ENCODE data around the gene CYP2U1. TPM values are rescaled to one million over a fixed set of nuclear protein-coding genes. Genes with fewer than 3 reads are reported as not detected.

The CYP2U1 gene
- total and polyA plus RNA-seq, 2 of the 8 experiments (the other 6 are each of a cell fraction or from before 2014, with no cell fraction given), result 3.1 to 5.0 TPM

DNA sequence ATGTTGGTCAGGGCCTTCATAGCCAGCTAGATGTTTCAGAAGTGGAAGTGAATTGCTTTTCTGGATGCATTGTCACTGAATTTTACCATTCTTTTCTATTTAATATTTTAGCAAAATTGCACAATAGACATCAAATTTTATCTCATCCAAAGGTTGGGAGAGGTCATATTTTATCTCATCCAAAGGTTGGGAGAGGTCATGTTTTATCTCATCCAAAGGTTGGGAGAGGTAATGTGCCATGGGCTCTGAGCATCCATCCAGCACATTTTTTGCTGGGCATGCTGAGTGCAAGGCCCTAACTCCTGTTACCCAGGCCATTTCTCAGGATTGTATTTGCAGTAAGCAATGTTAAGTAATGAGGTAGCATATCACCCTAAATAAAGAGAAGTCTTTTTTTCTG lies 14.7 kb upstream of the CYP2U1 start:
- H3K56ac ChIP-seq (replicated peaks; ENCODE audit: insufficient read length, low read depth, low read length), result no peak overlapping the region
- H3K4ac ChIP-seq (replicated peaks; ENCODE audit: insufficient read length, low read depth, low read length), result no peak overlapping the region
- H3K4me2 ChIP-seq (ENCODE audit: insufficient read depth in 1 of 2, low read depth in 2 of 2, low read length in 2 of 2), result no peak overlapping the region
- no peaks in the 10 kb centered on the region for H3K27me3 ChIP-seq (replicated peaks in 1 of 4; ENCODE audit: control insufficient read depth in 3 of 4, extremely low read depth in 1 of 4, insufficient read depth in 3 of 4, low read length in 3 of 4)
- H3K9me3 ChIP-seq (ENCODE audit: insufficient read depth in 2 of 2, low read depth in 1 of 2, low read length in 1 of 2), result no peaks in the 10 kb centered on the region
- no peaks in the 10 kb centered on the region for H3K79me2 ChIP-seq (ENCODE audit: control insufficient read depth in 1 of 2, insufficient read depth in 2 of 2, low read length in 2 of 2)
- H3K14ac ChIP-seq (ENCODE audit: insufficient read length), result no peak overlapping the region
- H2BK5ac ChIP-seq (ENCODE audit: low read depth, low read length), result no peak overlapping the region
- H2BK120ac ChIP-seq (replicated peaks; ENCODE audit: low read depth, low read length), result no peak overlapping the region
- ChIA-PET POLR2A (ENCODE audit: partially characterized antibody) (interaction anchor here (1.2 kb wide), 1 partner anchor 143 kb away, joined by 4 read pairs; no protein-coding TSS in a partner anchor), CTCF (ENCODE audit: partially characterized antibody) (interaction anchor here (0.6 to 1.4 kb wide), 3 partner anchors 14 to 180 kb away, joined by 3 to 6 read pairs (median 3); no protein-coding TSS in a partner anchor)
- no peak overlapping the region for H4K91ac ChIP-seq (replicated peaks; ENCODE audit: insufficient read length, low read length)
- H4K8ac ChIP-seq (ENCODE audit: extremely low read depth, insufficient read depth, low read length), result no peak overlapping the region
- no peak overlapping the region for H3K23ac ChIP-seq (ENCODE audit: insufficient read length)
- no peaks in the 10 kb centered on the region for H3K36me3 ChIP-seq (ENCODE audit: control insufficient read depth in 2 of 4, insufficient read depth in 4 of 4, low read length in 3 of 4)
- H2BK20ac ChIP-seq (ENCODE audit: low read length), result no peak overlapping the region
- H3K9ac ChIP-seq (replicated peaks in 1 of 4; ENCODE audit: extremely low read depth in 1 of 4, low read depth in 3 of 4, low read length in 3 of 4), result no peak overlapping the region
- no peak overlapping the region for H2BK12ac ChIP-seq (ENCODE audit: low read depth, low read length)
- no peak for DNase-seq (ENCODE audit: low read depth in 1 of 2, low spot score in 2 of 2)
- H3K18ac ChIP-seq (ENCODE audit: extremely low read depth, low read length), result no peak overlapping the region
- H3K23me2 ChIP-seq (ENCODE audit: low read depth, low read length), result no peaks in the 10 kb centered on the region
- no peak overlapping the region for H3K27ac ChIP-seq (ENCODE audit: low read depth, low read length)
- H4K5ac ChIP-seq (ENCODE audit: insufficient read length, low read depth, low read length), result no peak overlapping the region
- no peak overlapping the region for H2AFZ ChIP-seq (ENCODE audit: low read length)
- H2AK5ac ChIP-seq (ENCODE audit: low read depth, low read length), result no peak overlapping the region
- no peak overlapping the region for H3K4me3 ChIP-seq (ENCODE audit: extremely low read depth in 1 of 4, insufficient read depth in 2 of 4, low read depth in 3 of 4, low read length in 4 of 4)
- H4K20me1 ChIP-seq (replicated peaks in 1 of 2; ENCODE audit: control insufficient read depth in 1 of 2, insufficient read depth in 2 of 2, low read length in 2 of 2), result no peaks in the 10 kb centered on the region
- H3K79me1 ChIP-seq (ENCODE audit: low read depth, low read length), result no peaks in the 10 kb centered on the region
- no peak overlapping the region for H2BK15ac ChIP-seq (ENCODE audit: low read length)
- FAIRE-seq, result no peak
- H3K4me1 ChIP-seq (replicated peaks in 1 of 4; ENCODE audit: control insufficient read depth in 3 of 4, insufficient read depth in 4 of 4, low read length in 3 of 4), result no peaks in the 10 kb centered on the region
- TF ChIP-seq SIX5 (IDR thresholded peaks at IDR 0.05; ENCODE audit: low read depth, low read length), result no peak

All from H1 (cell line).